ENCODE data around the gene UGT1A4.
"Not testable (repeated sequence)": the region's sequence is repeated elsewhere in the genome, so short reads cannot be mapped to it uniquely, and the experiment has no call there.

Gene UGT1A4

GRCh38 chr2:233689501-233689900, 29.0 kb upstream of the UGT1A4 start:
- no peak overlapping the region for H3K4me3 Mint-ChIP-seq

GRCh38 chr2:233690444-233690843, 28.1 kb upstream of the UGT1A4 start:
- Mint-ChIP-seq H3K27ac (no peak overlapping the region), H3K36me3 (ENCODE audit: low read depth) (no peaks in the 10 kb centered on the region), H3K9me3 (no peaks in the 10 kb centered on the region), H3K27me3 (no peaks in the 10 kb centered on the region), H3K4me3 (no peak overlapping the region), H3K4me1 (ENCODE audit: low read depth) (no peaks in the 10 kb centered on the region)
- intact Hi-C loops (cut with micrococcal nuclease), result no loop called here

More at GRCh38 chr2:233689501-233689900, 29.0 kb upstream of the UGT1A4 start:
- Mint-ChIP-seq H3K9me3 (no peaks in the 10 kb centered on the region), H3K27ac (no peak overlapping the region), H3K27me3 (no peaks in the 10 kb centered on the region), H3K4me1 (ENCODE audit: low read depth) (no peaks in the 10 kb centered on the region), H3K36me3 (ENCODE audit: low read depth) (no peaks in the 10 kb centered on the region)
- intact Hi-C loops (cut with micrococcal nuclease), result no loop called here

DNA sequence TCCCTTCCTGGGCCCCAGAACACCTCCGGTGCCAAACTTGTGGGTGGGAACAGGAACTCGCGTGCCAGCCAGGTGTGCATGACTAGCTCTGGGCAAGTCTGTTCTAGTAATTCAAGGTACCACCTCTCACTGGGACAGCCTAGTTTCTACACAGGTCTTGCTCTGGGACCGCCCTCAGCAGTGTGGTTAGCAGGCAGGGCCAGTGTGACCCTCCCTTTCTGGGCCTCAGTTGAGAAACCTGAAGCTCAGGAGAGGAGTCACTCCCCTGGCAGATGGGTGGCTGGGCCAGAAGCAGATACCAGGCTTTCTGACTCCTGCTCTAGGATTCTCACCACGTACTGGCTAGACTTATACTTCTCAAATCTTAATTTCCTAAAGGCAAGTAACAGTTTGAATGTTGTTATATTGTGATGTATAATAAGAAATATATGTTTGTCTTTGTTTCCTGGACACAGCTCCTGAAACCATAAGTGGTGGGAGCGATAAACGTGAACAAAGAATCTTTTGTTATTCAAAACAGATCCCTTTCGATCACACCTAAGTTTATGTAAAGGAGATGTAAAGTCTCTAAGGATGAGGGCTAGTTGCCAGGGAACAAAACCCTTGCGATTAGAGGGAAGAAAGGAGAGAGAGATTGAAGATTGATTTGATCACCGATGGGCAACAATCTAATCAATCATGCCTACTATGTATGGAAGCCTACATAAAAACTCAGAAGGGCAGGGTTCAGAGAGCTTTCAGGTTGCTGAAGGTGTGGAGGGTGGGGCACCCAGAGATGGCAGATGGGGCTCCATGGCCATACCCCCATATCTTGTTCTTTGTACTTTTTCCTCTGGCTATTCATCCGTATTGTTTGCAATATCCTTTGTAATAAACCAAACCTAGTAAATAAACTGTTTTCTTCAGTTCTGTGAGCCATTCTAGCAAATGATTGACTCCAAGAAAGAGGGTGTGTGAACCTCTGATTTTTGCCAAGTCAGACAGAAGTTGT, 26.8 kb upstream of the UGT1A4 start:
- H3K36me3 Mint-ChIP-seq (ENCODE audit: low read depth), result no peaks in the 10 kb centered on the region
- intact Hi-C loops (cut with micrococcal nuclease), result no loop called here
- H3K27me3 Mint-ChIP-seq, result no peaks in the 10 kb centered on the region
- H3K27ac Mint-ChIP-seq, result no peak overlapping the region
- H3K4me1 Mint-ChIP-seq (ENCODE audit: low read depth), result no peaks in the 10 kb centered on the region
- H3K9me3 Mint-ChIP-seq, result no peaks in the 10 kb centered on the region
- H3K4me3 Mint-ChIP-seq, result no peak overlapping the region

DNA sequence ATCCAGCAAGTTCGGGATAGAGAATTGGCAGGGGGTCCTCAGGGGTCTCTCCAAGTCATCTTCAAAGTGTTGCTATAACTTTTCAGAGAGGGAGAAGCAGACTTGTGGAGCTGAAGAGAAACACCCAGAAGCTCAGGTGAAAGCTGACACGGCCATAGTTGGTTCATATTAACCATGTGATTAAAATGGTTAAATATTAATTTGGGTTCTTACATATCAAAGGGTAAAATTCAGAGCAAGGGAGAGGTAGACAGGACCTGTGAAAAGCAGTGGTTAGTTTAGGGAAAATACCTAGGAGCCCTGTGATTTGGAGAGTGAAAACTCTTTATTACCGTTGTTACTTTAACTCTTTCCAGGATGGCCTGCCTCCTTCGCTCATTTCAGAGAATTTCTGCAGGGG, 25.9 kb upstream of the UGT1A4 start, which contains the start of gene UGT1A6:
UGT1A6 (plus strand) TSS at position 243 of the 400 bp plus-strand sequence; CDS start at position 358, 115 bp downstream.
- H3K9me3 Mint-ChIP-seq, result no peaks in the 10 kb centered on the region
- H3K4me1 Mint-ChIP-seq (ENCODE audit: low read depth), result no peaks in the 10 kb centered on the region
- intact Hi-C loops (cut with micrococcal nuclease), result no loop called here
- peaks cover 1% of the 10 kb centered on the region for H3K27me3 Mint-ChIP-seq
- H3K36me3 Mint-ChIP-seq (ENCODE audit: low read depth), result no peaks in the 10 kb centered on the region
- no peak within 1 kb of the TSS for H3K4me3 Mint-ChIP-seq
- no peak within 1 kb of the TSS for H3K27ac Mint-ChIP-seq

- Mint-ChIP-seq H3K27ac (no peak overlapping the region), H3K9me3 (no peaks in the 10 kb centered on the region), H3K27me3 (peaks cover 1% of the 10 kb centered on the region), H3K36me3 (ENCODE audit: low read depth) (no peaks in the 10 kb centered on the region), H3K4me3 (no peak overlapping the region), H3K4me1 (ENCODE audit: low read depth) (no peaks in the 10 kb centered on the region)
- intact Hi-C loops (cut with micrococcal nuclease), result no loop called here
These were observed 24.6 kb upstream of the UGT1A4 start for GRCh38 chr2:233693963-233694362.

- intact Hi-C loops (cut with micrococcal nuclease), result no loop called here
- no peak overlapping the region for H3K27ac Mint-ChIP-seq
- no peaks in the 10 kb centered on the region for H3K9me3 Mint-ChIP-seq
- no peak overlapping the region for H3K4me3 Mint-ChIP-seq
- no peaks in the 10 kb centered on the region for H3K36me3 Mint-ChIP-seq (ENCODE audit: low read depth)
- H3K27me3 Mint-ChIP-seq, result peaks cover 1% of the 10 kb centered on the region
- no peaks in the 10 kb centered on the region for H3K4me1 Mint-ChIP-seq (ENCODE audit: low read depth)
These were observed 19.8 kb upstream of the UGT1A4 start for GRCh38 chr2:233698740-233699139.

DNA sequence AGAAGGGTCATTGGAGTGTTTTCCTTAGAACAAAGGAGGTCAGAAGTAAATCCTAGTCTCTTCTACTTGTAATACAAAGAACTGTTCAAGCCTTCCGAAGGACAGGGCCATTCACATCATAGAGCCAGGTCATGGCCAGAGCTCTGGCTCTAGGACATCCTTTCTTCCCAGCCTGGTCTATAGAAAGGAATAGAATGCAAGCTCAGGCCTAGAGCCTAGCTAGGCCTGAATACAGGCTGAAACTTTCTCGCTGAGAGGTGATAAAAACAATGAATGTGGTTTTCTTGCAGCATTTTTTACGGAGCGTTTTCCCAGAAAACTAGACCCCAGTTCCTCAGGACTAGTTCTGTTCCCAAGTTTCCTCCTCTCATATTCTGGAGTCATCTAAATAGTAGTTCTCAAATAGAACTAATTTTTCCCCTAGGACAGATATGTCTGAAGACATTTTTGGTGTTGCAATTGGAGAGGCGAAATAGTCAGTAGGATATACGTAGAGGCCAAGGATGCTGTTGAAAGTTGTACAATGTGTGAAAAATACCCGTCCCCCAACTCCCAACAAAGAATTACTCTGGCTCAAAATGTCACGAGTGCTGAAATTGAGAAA, 19.0 kb upstream of the UGT1A4 start:
- H3K36me3 Mint-ChIP-seq (ENCODE audit: low read depth), result no peaks in the 10 kb centered on the region
- no peak overlapping the region for H3K27ac Mint-ChIP-seq
- no peaks in the 10 kb centered on the region for H3K9me3 Mint-ChIP-seq
- H3K4me3 Mint-ChIP-seq, result no peak overlapping the region
- intact Hi-C loops (cut with micrococcal nuclease), result no loop called here
- no peaks in the 10 kb centered on the region for H3K4me1 Mint-ChIP-seq (ENCODE audit: low read depth)
- H3K27me3 Mint-ChIP-seq, result peaks cover 1% of the 10 kb centered on the region

DNA sequence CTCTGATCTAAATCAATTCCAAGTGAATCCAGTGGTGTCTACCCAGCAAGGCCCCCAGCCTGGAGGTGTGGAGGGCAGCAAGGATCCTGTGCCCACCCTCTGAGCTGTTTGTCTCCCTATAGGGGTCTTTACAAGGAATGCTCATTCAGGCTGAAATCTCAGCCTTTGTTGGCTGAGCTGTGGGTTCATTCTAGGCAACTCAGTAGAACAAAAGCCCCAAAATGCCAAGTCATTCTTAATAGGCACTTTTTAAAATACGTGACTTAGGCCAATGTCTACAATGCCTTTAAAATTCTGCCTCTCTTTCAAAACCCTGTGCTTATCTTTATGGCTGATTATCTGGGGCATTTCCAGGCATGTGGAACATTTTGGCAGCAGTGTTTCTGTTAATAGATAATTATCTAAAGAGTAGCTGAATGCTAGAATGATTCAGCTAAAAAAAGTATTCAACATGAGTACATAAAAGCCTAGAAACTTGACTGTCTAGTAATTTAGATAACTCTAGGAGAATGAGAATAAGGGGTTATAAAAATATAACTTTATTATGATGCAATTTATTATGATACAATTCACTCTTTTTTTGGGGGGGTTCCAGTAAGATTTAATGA, 18.4 kb upstream of the UGT1A4 start:
- no peaks in the 10 kb centered on the region for H3K9me3 Mint-ChIP-seq
- H3K4me1 Mint-ChIP-seq (ENCODE audit: low read depth), result no peaks in the 10 kb centered on the region
- no peaks in the 10 kb centered on the region for H3K36me3 Mint-ChIP-seq (ENCODE audit: low read depth)
- intact Hi-C loops (cut with micrococcal nuclease), result no loop called here
- H3K27me3 Mint-ChIP-seq, result peaks cover 1% of the 10 kb centered on the region
- H3K4me3 Mint-ChIP-seq, result no peak overlapping the region
- no peak overlapping the region for H3K27ac Mint-ChIP-seq

DNA sequence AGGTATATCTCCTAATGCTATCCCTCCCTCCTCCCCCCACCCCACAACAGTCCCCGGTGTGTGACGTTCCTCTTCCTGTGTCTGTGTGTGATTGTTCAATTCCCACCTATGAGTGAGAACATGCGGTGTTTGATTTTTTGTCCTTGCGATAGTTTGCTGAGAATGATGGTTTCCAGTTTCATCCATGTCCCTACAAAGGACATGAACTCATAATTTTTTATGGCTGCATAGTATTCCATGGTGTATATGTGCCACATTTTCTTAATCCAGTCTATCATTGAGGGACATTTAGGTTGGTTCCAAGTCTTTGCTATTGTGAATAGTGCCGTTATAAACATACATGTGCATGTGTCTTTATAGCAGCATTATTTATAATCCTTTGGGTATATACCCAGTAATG, 17.7 kb upstream of the UGT1A4 start:
- H3K4me1 Mint-ChIP-seq (ENCODE audit: low read depth); intact Hi-C loops (cut with micrococcal nuclease); H3K27ac Mint-ChIP-seq; H3K27me3 Mint-ChIP-seq; H3K4me3 Mint-ChIP-seq; H3K36me3 Mint-ChIP-seq (ENCODE audit: low read depth); H3K9me3 Mint-ChIP-seq: not testable (repeated sequence)

- H3K4me3 Mint-ChIP-seq, result no peak overlapping the region
- H3K36me3 Mint-ChIP-seq (ENCODE audit: low read depth), result no peaks in the 10 kb centered on the region
- peaks cover 4% of the 10 kb centered on the region for H3K27me3 Mint-ChIP-seq
- H3K9me3 Mint-ChIP-seq, result no peaks in the 10 kb centered on the region
- H3K27ac Mint-ChIP-seq, result no peak overlapping the region
- no peaks in the 10 kb centered on the region for H3K4me1 Mint-ChIP-seq (ENCODE audit: low read depth)
- intact Hi-C loops (cut with micrococcal nuclease), result no loop called here
These were observed 16.3 kb upstream of the UGT1A4 start for GRCh38 chr2:233702238-233702637.

- Mint-ChIP-seq H3K9me3 (no peaks in the 10 kb centered on the region), H3K4me3 (no peak overlapping the region), H3K36me3 (ENCODE audit: low read depth) (no peaks in the 10 kb centered on the region), H3K4me1 (ENCODE audit: low read depth) (no peaks in the 10 kb centered on the region), H3K27ac (no peak overlapping the region), H3K27me3 (peaks cover 5% of the 10 kb centered on the region)
- intact Hi-C loops (cut with micrococcal nuclease), result no loop called here
These were observed 12.5 kb upstream of the UGT1A4 start for GRCh38 chr2:233705911-233706506.

DNA sequence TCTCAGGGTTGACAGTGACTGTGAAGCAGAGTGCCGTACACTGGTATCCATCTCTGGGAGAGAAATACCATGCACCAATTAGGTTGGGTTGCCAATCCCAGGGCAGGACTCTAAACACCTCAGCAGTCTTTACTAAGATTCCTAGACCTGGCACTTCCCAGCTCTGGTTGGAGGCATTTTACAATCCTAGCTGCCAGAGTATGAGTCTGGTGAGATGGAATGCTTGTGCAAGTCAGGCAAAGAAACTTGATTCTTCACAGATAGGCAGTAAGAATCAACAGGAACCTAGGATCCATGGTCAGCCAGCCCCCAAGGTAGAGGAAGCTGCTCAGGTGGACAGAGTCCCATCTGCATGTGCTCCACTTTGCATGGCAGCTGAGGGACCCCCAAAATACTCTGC, 11.8 kb upstream of the UGT1A4 start:
- Mint-ChIP-seq H3K27me3 (peaks cover 5% of the 10 kb centered on the region), H3K36me3 (ENCODE audit: low read depth) (no peaks in the 10 kb centered on the region), H3K9me3 (no peaks in the 10 kb centered on the region), H3K4me1 (ENCODE audit: low read depth) (no peaks in the 10 kb centered on the region), H3K27ac (no peak overlapping the region), H3K4me3 (no peak overlapping the region)
- intact Hi-C loops (cut with micrococcal nuclease), result no loop called here

- Mint-ChIP-seq H3K4me3 (no peak overlapping the region), H3K4me1 (ENCODE audit: low read depth) (no peaks in the 10 kb centered on the region), H3K27me3 (peaks cover 5% of the 10 kb centered on the region), H3K9me3 (no peaks in the 10 kb centered on the region), H3K27ac (no peak overlapping the region), H3K36me3 (ENCODE audit: low read depth) (no peaks in the 10 kb centered on the region)
- intact Hi-C loops (cut with micrococcal nuclease), result no loop called here
These were observed 10.4 kb upstream of the UGT1A4 start for GRCh38 chr2:233707940-233708644.

All from dendritic cell treated with granulocyte-macrophage colony-stimulating factor and Interleukin-4, amounts not matched to agents 40 ng/mL and 50 ng/mL, for 4 days (primary cell).